IPS-15b (cell line): ENCODE data around the gene GRHL3.

ENCODE experiments used
- H3K27me3 ChIP-seq: one replicate; pipeline ENCODE4 v1.6.1; 2013; ENCODE audit warnings: low read length; ENCODE audit not compliant: control insufficient read depth, insufficient read depth
- H3K36me3 ChIP-seq: one replicate; pipeline ENCODE4 v1.6.1; 2013; ENCODE audit warnings: low read length; ENCODE audit not compliant: control insufficient read depth, insufficient read depth
- H3K4me1 ChIP-seq: one replicate; pipeline ENCODE4 v1.6.1; 2013; ENCODE audit warnings: mild to moderate bottlenecking, low read length; ENCODE audit not compliant: control insufficient read depth, insufficient read depth
- H3K4me3 ChIP-seq: one replicate; pipeline ENCODE4 v1.5.1; 2013; ENCODE audit warnings: low read depth, low read length
- H3K9ac ChIP-seq: one replicate; pipeline ENCODE4 v1.6.1; 2013; ENCODE audit warnings: low read depth, mild to moderate bottlenecking, low read length
- H3K9me3 ChIP-seq: one replicate; pipeline ENCODE4 v1.6.1; 2013; ENCODE audit warnings: mild to moderate bottlenecking, low read length; ENCODE audit not compliant: control insufficient read depth, insufficient read depth

Gene GRHL3

GRCh38 chr1:24392604-24392946 lies 73.4 kb downstream of the GRHL3 start:
- H3K4me3 ChIP-seq, result no peak overlapping the region
- no peak overlapping the region for H3K9ac ChIP-seq
- H3K27me3 ChIP-seq, result no peaks in the 10 kb centered on the region
- H3K36me3 ChIP-seq, result no peaks in the 10 kb centered on the region
- peaks cover 3% of the 10 kb centered on the region for H3K4me1 ChIP-seq
- no peaks in the 10 kb centered on the region for H3K9me3 ChIP-seq

- Histone ChIP-seq H3K9me3 (no peaks in the 10 kb centered on the region), H3K27me3 (no peaks in the 10 kb centered on the region), H3K4me1 (peaks cover 3% of the 10 kb centered on the region), H3K4me3 (no peak overlapping the region), H3K9ac (no peak overlapping the region), H3K36me3 (no peaks in the 10 kb centered on the region)
Measured at GRCh38 chr1:24392982-24393650, 74.0 kb downstream of the GRHL3 start.

- no peak overlapping the region for H3K9ac ChIP-seq
Measured at GRCh38 chr1:24393892-24394291, 74.7 kb downstream of the GRHL3 start.

GRCh38 chr1:24400065-24400464 lies 80.9 kb downstream of the GRHL3 start:
- Histone ChIP-seq H3K36me3 (no peaks in the 10 kb centered on the region), H3K4me3 (no peak overlapping the region), H3K9me3 (no peaks in the 10 kb centered on the region), H3K27me3 (no peaks in the 10 kb centered on the region), H3K9ac (no peak overlapping the region), H3K4me1 (no peaks in the 10 kb centered on the region)

More at GRCh38 chr1:24393892-24394291, 74.7 kb downstream of the GRHL3 start:
- Histone ChIP-seq H3K4me1 (peaks cover 3% of the 10 kb centered on the region), H3K4me3 (no peak overlapping the region), H3K27me3 (no peaks in the 10 kb centered on the region), H3K9me3 (no peaks in the 10 kb centered on the region), H3K36me3 (no peaks in the 10 kb centered on the region)

GRCh38 chr1:24403806-24404205 lies 84.6 kb downstream of the GRHL3 start:
- no peak overlapping the region for H3K4me3 ChIP-seq
- H3K9ac ChIP-seq, result no peak overlapping the region
- H3K9me3 ChIP-seq, result no peaks in the 10 kb centered on the region
- no peaks in the 10 kb centered on the region for H3K4me1 ChIP-seq
- no peaks in the 10 kb centered on the region for H3K27me3 ChIP-seq
- no peaks in the 10 kb centered on the region for H3K36me3 ChIP-seq
